ENCODE results near the gene SEC24A.

GRCh38 chr5:134777366-134777765 lies 128.8 kb downstream of the SEC24A start:
- TF ChIP-seq EZH2phosphoT487 (IDR thresholded peaks at IDR 0.05; ENCODE audit: borderline replicate concordance, low read length): no peak
- TF ChIP-seq, protein P1, sequence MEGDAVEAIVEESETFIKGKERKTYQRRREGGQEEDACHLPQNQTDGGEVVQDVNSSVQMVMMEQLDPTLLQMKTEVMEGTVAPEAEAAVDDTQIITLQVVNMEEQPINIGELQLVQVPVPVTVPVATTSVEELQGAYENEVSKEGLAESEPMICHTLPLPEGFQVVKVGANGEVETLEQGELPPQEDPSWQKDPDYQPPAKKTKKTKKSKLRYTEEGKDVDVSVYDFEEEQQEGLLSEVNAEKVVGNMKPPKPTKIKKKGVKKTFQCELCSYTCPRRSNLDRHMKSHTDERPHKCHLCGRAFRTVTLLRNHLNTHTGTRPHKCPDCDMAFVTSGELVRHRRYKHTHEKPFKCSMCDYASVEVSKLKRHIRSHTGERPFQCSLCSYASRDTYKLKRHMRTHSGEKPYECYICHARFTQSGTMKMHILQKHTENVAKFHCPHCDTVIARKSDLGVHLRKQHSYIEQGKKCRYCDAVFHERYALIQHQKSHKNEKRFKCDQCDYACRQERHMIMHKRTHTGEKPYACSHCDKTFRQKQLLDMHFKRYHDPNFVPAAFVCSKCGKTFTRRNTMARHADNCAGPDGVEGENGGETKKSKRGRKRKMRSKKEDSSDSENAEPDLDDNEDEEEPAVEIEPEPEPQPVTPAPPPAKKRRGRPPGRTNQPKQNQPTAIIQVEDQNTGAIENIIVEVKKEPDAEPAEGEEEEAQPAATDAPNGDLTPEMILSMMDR (conservative IDR thresholded peaks at IDR 0.05; ENCODE audit: low read depth, low read length): no peak
